ENCODE measurements around the gene SLC26A1.

The SLC26A1 gene

GRCh38 chr4:964346-965025 lies 28.7 kb downstream of the SLC26A1 start:
- TF ChIP-seq EZH2 (IDR thresholded peaks at IDR 0.05; ENCODE audit: borderline replicate concordance, low read length) = no peak
- TF ChIP-seq CTCF (IDR thresholded peaks at IDR 0.05; ENCODE audit: low read length) = no peak
- Histone ChIP-seq H3K79me2 (ENCODE audit: insufficient read depth, low read length) (no peaks in the 10 kb centered on the region), H3K4me1 (ENCODE audit: insufficient read depth, low read length, severe bottlenecking) (peaks cover 3% of the 10 kb centered on the region), H3F3A (ENCODE audit: insufficient read depth, low read length) (no peaks in the 10 kb centered on the region), H4K20me1 (ENCODE audit: insufficient read depth, low read length) (no peaks in the 10 kb centered on the region), H2AFZ (ENCODE audit: low read length) (no peak overlapping the region), H3K4me3 (ENCODE audit: low read depth, low read length, poor library complexity, severe bottlenecking) (no peak overlapping the region), H3K9ac (ENCODE audit: low read length) (no peak overlapping the region), H3K27ac (ENCODE audit: low read depth, low read length, poor library complexity, severe bottlenecking) (no peak overlapping the region), H3K27me3 (ENCODE audit: insufficient read depth, low read length) (no peaks in the 10 kb centered on the region), H3K9me3 (ENCODE audit: low read length) (no peaks in the 10 kb centered on the region), H3K36me3 (ENCODE audit: insufficient read depth, low read length) (no peaks in the 10 kb centered on the region), H3K4me2 (ENCODE audit: low read length) (no peak overlapping the region), H3K9me2 (ENCODE audit: low read depth, low read length) (no peaks in the 10 kb centered on the region)

GRCh38 chr4:963276-964225 lies 29.7 kb downstream of the SLC26A1 start:
- Histone ChIP-seq H3K9ac (ENCODE audit: low read length) (no peak overlapping the region), H3K4me1 (ENCODE audit: insufficient read depth, low read length, severe bottlenecking) (peaks cover 3% of the 10 kb centered on the region), H3K27me3 (ENCODE audit: insufficient read depth, low read length) (no peaks in the 10 kb centered on the region), H3K4me2 (ENCODE audit: low read length) (no peak overlapping the region), H3K27ac (ENCODE audit: low read depth, low read length, poor library complexity, severe bottlenecking) (no peak overlapping the region), H3K79me2 (ENCODE audit: insufficient read depth, low read length) (no peaks in the 10 kb centered on the region), H3F3A (ENCODE audit: insufficient read depth, low read length) (no peaks in the 10 kb centered on the region), H4K20me1 (ENCODE audit: insufficient read depth, low read length) (no peaks in the 10 kb centered on the region), H3K4me3 (ENCODE audit: low read depth, low read length, poor library complexity, severe bottlenecking) (no peak overlapping the region), H2AFZ (ENCODE audit: low read length) (no peak overlapping the region), H3K36me3 (ENCODE audit: insufficient read depth, low read length) (no peaks in the 10 kb centered on the region), H3K9me2 (ENCODE audit: low read depth, low read length) (no peaks in the 10 kb centered on the region), H3K9me3 (ENCODE audit: low read length) (no peaks in the 10 kb centered on the region)
- TF ChIP-seq EZH2 (IDR thresholded peaks at IDR 0.05; ENCODE audit: borderline replicate concordance, low read length) = no peak
- TF ChIP-seq CTCF (IDR thresholded peaks at IDR 0.05; ENCODE audit: low read length) = no peak

GRCh38 chr4:962231-963208 lies 30.7 kb downstream of the SLC26A1 start:
- Histone ChIP-seq H3K4me3 (ENCODE audit: low read depth, low read length, poor library complexity, severe bottlenecking) (no peak overlapping the region), H3K27me3 (ENCODE audit: insufficient read depth, low read length) (no peaks in the 10 kb centered on the region), H3K9me2 (ENCODE audit: low read depth, low read length) (no peaks in the 10 kb centered on the region), H3F3A (ENCODE audit: insufficient read depth, low read length) (no peaks in the 10 kb centered on the region), H3K36me3 (ENCODE audit: insufficient read depth, low read length) (no peaks in the 10 kb centered on the region), H4K20me1 (ENCODE audit: insufficient read depth, low read length) (no peaks in the 10 kb centered on the region), H3K4me2 (ENCODE audit: low read length) (no peak overlapping the region), H3K9ac (ENCODE audit: low read length) (no peak overlapping the region), H3K27ac (ENCODE audit: low read depth, low read length, poor library complexity, severe bottlenecking) (no peak overlapping the region), H2AFZ (ENCODE audit: low read length) (no peak overlapping the region), H3K4me1 (ENCODE audit: insufficient read depth, low read length, severe bottlenecking) (peaks cover 3% of the 10 kb centered on the region), H3K79me2 (ENCODE audit: insufficient read depth, low read length) (no peaks in the 10 kb centered on the region), H3K9me3 (ENCODE audit: low read length) (no peaks in the 10 kb centered on the region)
- no peak for TF ChIP-seq EZH2 (IDR thresholded peaks at IDR 0.05; ENCODE audit: borderline replicate concordance, low read length)
- no peak for TF ChIP-seq CTCF (IDR thresholded peaks at IDR 0.05; ENCODE audit: low read length)
